Neuronal stem cell (in vitro differentiated cells): ENCODE results near the gene C19orf81.
"Not testable (repeated sequence)": the region's sequence is repeated elsewhere in the genome, so short reads cannot be mapped to it uniquely, and the experiment has no call there.

Experiments used
- DNase-seq: peaks from one replicate; pipeline ENCODE4 v3.0.0-alpha.2; 2013; ENCODE audit warnings: low spot score
- H2AFZ ChIP-seq: one replicate; pipeline ENCODE4 v1.6.1; 2013; ENCODE audit warnings: mild to moderate bottlenecking, low read length, inconsistent platforms
- H2AK5ac ChIP-seq: 2 replicates; pipeline ENCODE4 v1.6.1; 2013; ENCODE audit warnings: low read depth, mild to moderate bottlenecking, inconsistent platforms, low read length, moderate library complexity, mixed read lengths
- H2BK120ac ChIP-seq: 2 replicates; pipeline ENCODE4 v1.6.1; 2013; ENCODE audit warnings: low read depth, mild to moderate bottlenecking, inconsistent platforms, low read length, moderate library complexity, mixed read lengths
- H2BK12ac ChIP-seq: one replicate; pipeline ENCODE4 v1.6.1; 2013; ENCODE audit warnings: low read length, inconsistent platforms
- H2BK15ac ChIP-seq: 2 replicates; pipeline ENCODE4 v1.6.1; 2013; ENCODE audit warnings: mild to moderate bottlenecking, low read length, inconsistent platforms, mixed read lengths
- H2BK5ac ChIP-seq: one replicate; pipeline ENCODE4 v1.6.1; 2013; ENCODE audit warnings: inconsistent platforms, mild to moderate bottlenecking, low read length, moderate library complexity
- H3K14ac ChIP-seq: one replicate; pipeline ENCODE4 v1.6.1; 2013; ENCODE audit warnings: low read length, inconsistent platforms
- H3K18ac ChIP-seq: 2 replicates; pipeline ENCODE4 v1.6.1; 2013; ENCODE audit warnings: low read length, inconsistent platforms
- H3K23ac ChIP-seq: 2 replicates; pipeline ENCODE4 v1.6.1; 2013; ENCODE audit warnings: low read depth, mild to moderate bottlenecking, mixed read lengths, low read length, inconsistent platforms; ENCODE audit not compliant: poor library complexity
- H3K27ac ChIP-seq: replicated peaks from 3 replicates; pipeline ENCODE4 v1.5.1; 2013; ENCODE audit warnings: low read length, inconsistent platforms
- H3K27me3 ChIP-seq, 3 experiments: 2 replicates each; pipeline ENCODE4 v1.6.1; 2013; ENCODE audit warnings: low read length in 3 of 3, mild to moderate bottlenecking in 2 of 3, inconsistent platforms in 1 of 3, low read depth in 1 of 3, mixed read lengths in 1 of 3, moderate library complexity in 1 of 3; ENCODE audit not compliant: control insufficient read depth in 3 of 3, insufficient read depth in 3 of 3
- H3K36me3 ChIP-seq, 2 donors: replicated peaks in 1 of 2; 2 replicates each; pipeline ENCODE4 v1.6.1; 2013; ENCODE audit warnings: low read length in 2 of 2; ENCODE audit not compliant: control insufficient read depth in 2 of 2, insufficient read depth in 2 of 2
- H3K4ac ChIP-seq: 2 replicates; pipeline ENCODE4 v1.6.1; 2013; ENCODE audit warnings: inconsistent platforms, mild to moderate bottlenecking, low read length, moderate library complexity
- H3K4me1 ChIP-seq, 2 donors: 1 replicate in 1 of 2; 2 replicates in 1 of 2; pipeline ENCODE4 v1.6.1; 2013; ENCODE audit warnings: low read length in 2 of 2, low read depth in 1 of 2; ENCODE audit not compliant: control insufficient read depth in 2 of 2, insufficient read depth in 1 of 2
- H3K4me2 ChIP-seq: one replicate; pipeline ENCODE4 v1.6.1; 2013; ENCODE audit warnings: mild to moderate bottlenecking, low read length, inconsistent platforms; ENCODE audit not compliant: insufficient read depth, poor library complexity, severe bottlenecking
- H3K4me3 ChIP-seq, 2 donors: 2 replicates each; pipeline ENCODE4 v1.5.1; 2013; ENCODE audit warnings: low read length in 2 of 2, mild to moderate bottlenecking in 2 of 2, inconsistent platforms in 1 of 2, moderate library complexity in 1 of 2
- H3K79me1 ChIP-seq: one replicate; pipeline ENCODE4 v1.6.1; 2013; ENCODE audit warnings: low read depth, mild to moderate bottlenecking, inconsistent platforms, low read length, moderate library complexity
- H3K9ac ChIP-seq: one replicate; pipeline ENCODE4 v1.6.1; 2013; ENCODE audit warnings: mild to moderate bottlenecking, low read depth, low read length, inconsistent platforms; ENCODE audit not compliant: poor library complexity
- H3K9me3 ChIP-seq, 2 donors: replicated peaks in 1 of 2; 2 replicates each; pipeline versions ENCODE3 to v1.6.1; 2013; ENCODE audit warnings: low read length in 2 of 2, mild to moderate bottlenecking in 2 of 2, inconsistent platforms in 1 of 2, low read depth in 1 of 2, mixed read lengths in 1 of 2, moderate library complexity in 1 of 2; ENCODE audit not compliant: control insufficient read depth in 2 of 2, insufficient read depth in 1 of 2
- H4K8ac ChIP-seq: one replicate; pipeline ENCODE4 v1.6.1; 2013; ENCODE audit warnings: low read depth, mild to moderate bottlenecking, inconsistent platforms, low read length, moderate library complexity
- H4K91ac ChIP-seq: one replicate; pipeline ENCODE4 v1.6.1; 2013; ENCODE audit warnings: low read length, low read depth, mild to moderate bottlenecking, inconsistent platforms; ENCODE audit not compliant: poor library complexity
- WGBS, 2 donors: extraction: QIAGEN DNeasy Blood & Tissue Kit; methylation state at CpG; one replicate each; pipeline ENCODE4 v1.1.7; 2013; ENCODE audit warnings: missing lambda C conversion rate in 2 of 2, mixed read lengths in 1 of 2; ENCODE audit not compliant: insufficient read length in 2 of 2, insufficient replicate concordance in 1 of 2; ENCODE audit errors: extremely low coverage in 2 of 2; 5-methylcytosine and 5-hydroxymethylcytosine counted together

Gene C19orf81

DNA sequence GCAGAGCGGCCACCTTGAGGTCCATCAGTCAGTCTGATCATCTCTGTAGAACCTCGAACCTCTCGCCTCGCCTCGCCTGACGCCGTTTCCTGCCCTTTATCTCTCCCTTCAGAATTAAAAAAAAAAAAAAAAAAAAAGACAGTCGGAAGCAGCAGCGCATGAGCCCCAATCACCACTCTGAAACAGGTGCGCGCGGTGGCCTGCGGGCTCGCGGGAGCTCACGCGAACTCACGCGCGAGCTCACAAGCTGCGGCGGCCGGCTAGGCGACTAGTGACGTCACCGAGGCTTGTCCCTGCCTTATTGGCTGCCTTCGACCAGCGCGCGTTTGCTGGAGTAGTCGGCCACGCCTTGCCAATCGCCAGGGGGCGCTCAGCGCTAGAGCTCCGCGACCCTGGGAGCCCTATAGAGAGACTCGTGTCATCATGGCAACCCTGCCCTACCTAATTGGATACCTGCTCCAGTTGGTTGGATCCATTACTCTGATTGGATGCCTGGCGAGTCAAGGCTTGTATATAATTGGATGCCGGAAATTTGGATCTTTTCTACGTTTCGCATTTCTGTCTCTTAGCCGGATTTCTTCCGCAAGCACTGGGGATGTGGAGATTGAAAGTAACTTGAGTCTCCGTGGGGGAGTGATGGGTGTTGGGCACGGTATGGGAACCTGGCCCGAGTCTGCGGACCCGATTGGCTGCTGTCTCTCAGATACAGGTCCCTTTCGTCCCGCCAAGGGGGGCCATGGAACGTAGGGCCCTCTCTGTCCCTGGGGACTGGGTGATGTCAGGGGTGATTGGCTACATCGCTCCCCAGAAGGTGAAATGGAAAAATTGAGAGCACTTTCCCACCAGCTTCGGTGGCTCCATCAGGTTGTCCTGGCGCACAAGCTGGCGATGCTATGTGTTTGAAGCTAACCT is 41.1 kb upstream of the C19orf81 start:
- Histone ChIP-seq H3K79me1 (no peaks in the 10 kb centered on the region), H2AFZ (peak overlapping the region; percentile 73), H4K8ac (no peak overlapping the region), H2BK120ac (no peak overlapping the region), H3K18ac (peak overlapping the region; percentile 42), H3K4me2 (peak overlapping the region; percentile 20), H3K4me1 (peaks cover 0 to 2% of the 10 kb centered on the region in 2 donors), H3K4ac (no peak overlapping the region), H3K27ac (no peak overlapping the region), H2BK12ac (no peak overlapping the region), H3K14ac (no peak overlapping the region), H4K91ac (no peak overlapping the region), H3K9me3 (peaks cover 4 to 5% of the 10 kb centered on the region in 2 donors), H2BK5ac (no peak overlapping the region), H3K27me3 (peaks cover 0 to 12% (median 10%) of the 10 kb centered on the region in 3 experiments), H2AK5ac (no peak overlapping the region), H3K4me3 (no peak overlapping the region), H2BK15ac (peak overlapping the region; percentile 20), H3K23ac (no peak overlapping the region), H3K36me3 (no peaks in the 10 kb centered on the region), H3K9ac (no peak overlapping the region)
- DNase-seq: peak; percentile 94
- no CpG with 5 or more reads among the region's 56 CpGs for WGBS, 2 donors

DNA sequence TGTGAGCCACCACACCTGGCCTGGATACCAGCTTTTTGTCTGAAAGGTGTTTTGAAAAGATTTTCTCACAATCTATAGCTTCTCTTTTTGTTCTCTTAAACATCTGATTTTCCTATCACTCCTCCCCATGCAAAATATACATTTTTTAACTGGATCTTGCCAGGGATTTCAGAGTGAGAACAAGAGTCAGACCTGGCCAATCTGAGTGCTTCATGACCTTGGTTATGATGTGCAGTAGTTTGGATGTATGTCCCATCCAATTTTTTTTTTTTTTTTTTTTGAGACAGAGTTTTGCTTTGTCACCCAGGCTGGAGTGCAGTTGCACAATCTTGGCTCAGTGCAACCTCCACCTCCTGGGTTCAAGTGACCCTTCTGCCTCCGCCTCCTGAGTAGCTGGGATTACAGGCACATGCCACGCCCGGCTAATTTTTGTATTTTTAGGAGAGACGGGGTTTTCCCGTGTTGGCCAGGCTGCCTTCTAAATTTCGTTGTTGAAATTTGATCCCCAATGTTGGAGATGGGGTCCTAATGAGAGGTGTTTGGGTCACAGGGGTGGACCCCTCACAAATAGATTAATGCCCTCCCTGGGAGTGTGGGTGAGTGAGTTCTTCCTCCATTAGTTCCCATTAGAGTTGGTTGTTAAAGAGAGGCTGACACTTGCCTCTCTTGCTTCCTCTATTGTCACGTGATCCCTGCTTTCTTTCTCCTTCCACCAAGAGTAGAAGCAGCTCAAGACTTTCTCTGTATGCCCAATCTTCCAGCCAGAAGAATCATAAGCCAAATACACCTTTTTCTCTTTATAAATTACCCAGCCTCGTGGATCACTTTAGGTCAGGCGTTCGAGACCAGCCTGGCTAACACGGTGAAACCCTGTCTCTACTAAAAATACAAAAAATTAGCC is 36.5 kb upstream of the C19orf81 start:
- H3K14ac ChIP-seq, H3K36me3 ChIP-seq, H3K27ac ChIP-seq, H3K18ac ChIP-seq, H2BK5ac ChIP-seq, H3K4me3 ChIP-seq, DNase-seq, H3K9ac ChIP-seq, H3K4me1 ChIP-seq, H3K79me1 ChIP-seq, H2AFZ ChIP-seq, H2BK120ac ChIP-seq, H3K4me2 ChIP-seq, H2BK12ac ChIP-seq, H3K9me3 ChIP-seq, H2AK5ac ChIP-seq, H4K91ac ChIP-seq, H2BK15ac ChIP-seq, H3K23ac ChIP-seq, H4K8ac ChIP-seq, H3K27me3 ChIP-seq, H3K4ac ChIP-seq: not testable (repeated sequence)
- no CpG with 5 or more reads among the region's 11 CpGs for WGBS, 2 donors

- H3K36me3 ChIP-seq, H3K4me1 ChIP-seq, H2BK15ac ChIP-seq, H3K18ac ChIP-seq, H2BK5ac ChIP-seq, H3K23ac ChIP-seq, H3K9ac ChIP-seq, H4K8ac ChIP-seq, H3K4me2 ChIP-seq, H3K9me3 ChIP-seq, H2BK12ac ChIP-seq, H2AK5ac ChIP-seq, H2BK120ac ChIP-seq, H3K14ac ChIP-seq, H3K27me3 ChIP-seq, H3K79me1 ChIP-seq, H3K27ac ChIP-seq, H3K4me3 ChIP-seq, H3K4ac ChIP-seq, DNase-seq, H2AFZ ChIP-seq, H4K91ac ChIP-seq: not testable (repeated sequence)
- no CpG with 5 or more reads among the region's 5 CpGs for WGBS, 2 donors
Measured at GRCh38 chr19:50618379-50618778, 30.9 kb upstream of the C19orf81 start.

- not testable (repeated sequence) for H2BK120ac ChIP-seq
- no CpG with 5 or more reads among the region's 5 CpGs for WGBS, 2 donors
Measured at GRCh38 chr19:50619184-50619583, 30.1 kb upstream of the C19orf81 start.

More at GRCh38 chr19:50619184-50619583, 30.1 kb upstream of the C19orf81 start:
- H4K8ac ChIP-seq, H4K91ac ChIP-seq, DNase-seq, H3K9me3 ChIP-seq, H3K4me1 ChIP-seq, H2BK12ac ChIP-seq, H2AK5ac ChIP-seq, H3K18ac ChIP-seq, H3K9ac ChIP-seq, H3K4me3 ChIP-seq, H2BK15ac ChIP-seq, H3K27ac ChIP-seq, H3K36me3 ChIP-seq, H3K27me3 ChIP-seq, H3K79me1 ChIP-seq, H3K23ac ChIP-seq, H2AFZ ChIP-seq, H3K4me2 ChIP-seq, H3K14ac ChIP-seq, H2BK5ac ChIP-seq, H3K4ac ChIP-seq: not testable (repeated sequence)
